H1 (cell line): ENCODE data around the gene MYCBPAP. TPM values are rescaled to one million over a fixed set of nuclear protein-coding genes. Genes with fewer than 3 reads are reported as not detected.

ENCODE experiments used
- CTBP2 ChIP-seq: IDR thresholded peaks from 2 replicates; pipeline ENCODE4 v1.7.0; 2011; ENCODE audit warnings: borderline replicate concordance, mild to moderate bottlenecking, moderate library complexity, mixed read lengths, low read length; ENCODE audit not compliant: insufficient read depth, insufficient read length
- EZH2 ChIP-seq: fragments of 200-600 bp; sonication (generic); IDR thresholded peaks from 2 replicates; pipeline ENCODE4 v1.7.1; 2012; ENCODE audit warnings: low read depth, mild to moderate bottlenecking, moderate library complexity, low read length, inconsistent platforms; ENCODE audit not compliant: severe bottlenecking
- NANOG ChIP-seq: IDR thresholded peaks from 2 replicates; pipeline ENCODE4 v1.6.1; 2011; ENCODE audit warnings: low read length, low read depth, mild to moderate bottlenecking, inconsistent platforms; ENCODE audit not compliant: insufficient read depth, poor library complexity, severe bottlenecking
- SIX5 ChIP-seq: IDR thresholded peaks from 2 replicates; pipeline ENCODE4 v1.6.1; 2011; ENCODE audit warnings: mild to moderate bottlenecking, low read depth, low read length
- TAF1 ChIP-seq: IDR thresholded peaks from 2 replicates; pipeline ENCODE4 v1.6.1; 2011; ENCODE audit warnings: mild to moderate bottlenecking, low read depth, low read length
- polyA plus RNA-seq, 7 experiments: library from polyadenylated mRNA; depleted of rRNA in 3 of 7; stranded (reverse) in 5 of 7; unstranded in 2 of 7; fragments of >200 nt in 5 of 7; fragments of 200-250 nt in 2 of 7; gene quantifications; 1 replicate in 5 of 7; 2 replicates in 1 of 7; 4 replicates in 1 of 7; pipeline versions ENCODE4 v1.2.1 to v1.2.3, GENCODE V29; 2011 to 2013; ENCODE audit warnings: missing spikeins in 2 of 7, mixed read lengths in 2 of 7
- total RNA-seq: library from RNA; stranded (reverse); fragmentation: NEBNext Ultra II Directional; extraction: Animal tissue kit (Norgen Biotek cat#: 25700); gene quantifications from 2 replicates; pipeline ENCODE4 v1.2.1, GENCODE V29; 2021
- TF ChIP-seq, protein P1 (sequence below): fragments of 300-600 bp; sonication (generic); IDR thresholded peaks from 2 replicates; pipeline ENCODE4 v1.7.1; 2012; ENCODE audit warnings: low read length, moderate library complexity, mild to moderate bottlenecking, inconsistent platforms; ENCODE audit not compliant: insufficient replicate concordance

MYCBPAP gene
- total and polyA plus RNA-seq, 2 of the 8 experiments (the other 6 are each of a cell fraction or from before 2014, with no cell fraction given): 0.89 to 3.3 TPM

DNA sequence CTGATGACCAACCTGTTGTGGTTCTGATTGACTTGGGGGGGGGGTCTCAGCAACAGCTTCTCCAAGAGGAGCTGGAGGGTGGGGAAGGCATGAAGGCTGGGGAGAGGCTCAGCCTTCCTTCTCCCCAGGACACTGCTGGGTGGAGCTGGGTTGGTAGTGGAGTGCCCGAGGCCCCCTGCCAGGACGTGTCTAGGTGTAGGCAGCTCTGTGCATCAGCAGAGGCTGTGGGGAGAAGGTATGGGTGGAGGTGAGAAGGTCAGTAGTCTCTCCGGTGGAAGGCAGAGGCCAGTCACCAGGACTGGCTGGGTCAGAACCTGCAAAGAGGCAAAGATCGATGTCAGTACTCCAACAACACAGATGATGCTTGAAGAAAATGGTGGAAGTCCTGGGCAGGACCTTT is 43.5 kb upstream of the MYCBPAP start (continued):
- TF ChIP-seq, protein P1, sequence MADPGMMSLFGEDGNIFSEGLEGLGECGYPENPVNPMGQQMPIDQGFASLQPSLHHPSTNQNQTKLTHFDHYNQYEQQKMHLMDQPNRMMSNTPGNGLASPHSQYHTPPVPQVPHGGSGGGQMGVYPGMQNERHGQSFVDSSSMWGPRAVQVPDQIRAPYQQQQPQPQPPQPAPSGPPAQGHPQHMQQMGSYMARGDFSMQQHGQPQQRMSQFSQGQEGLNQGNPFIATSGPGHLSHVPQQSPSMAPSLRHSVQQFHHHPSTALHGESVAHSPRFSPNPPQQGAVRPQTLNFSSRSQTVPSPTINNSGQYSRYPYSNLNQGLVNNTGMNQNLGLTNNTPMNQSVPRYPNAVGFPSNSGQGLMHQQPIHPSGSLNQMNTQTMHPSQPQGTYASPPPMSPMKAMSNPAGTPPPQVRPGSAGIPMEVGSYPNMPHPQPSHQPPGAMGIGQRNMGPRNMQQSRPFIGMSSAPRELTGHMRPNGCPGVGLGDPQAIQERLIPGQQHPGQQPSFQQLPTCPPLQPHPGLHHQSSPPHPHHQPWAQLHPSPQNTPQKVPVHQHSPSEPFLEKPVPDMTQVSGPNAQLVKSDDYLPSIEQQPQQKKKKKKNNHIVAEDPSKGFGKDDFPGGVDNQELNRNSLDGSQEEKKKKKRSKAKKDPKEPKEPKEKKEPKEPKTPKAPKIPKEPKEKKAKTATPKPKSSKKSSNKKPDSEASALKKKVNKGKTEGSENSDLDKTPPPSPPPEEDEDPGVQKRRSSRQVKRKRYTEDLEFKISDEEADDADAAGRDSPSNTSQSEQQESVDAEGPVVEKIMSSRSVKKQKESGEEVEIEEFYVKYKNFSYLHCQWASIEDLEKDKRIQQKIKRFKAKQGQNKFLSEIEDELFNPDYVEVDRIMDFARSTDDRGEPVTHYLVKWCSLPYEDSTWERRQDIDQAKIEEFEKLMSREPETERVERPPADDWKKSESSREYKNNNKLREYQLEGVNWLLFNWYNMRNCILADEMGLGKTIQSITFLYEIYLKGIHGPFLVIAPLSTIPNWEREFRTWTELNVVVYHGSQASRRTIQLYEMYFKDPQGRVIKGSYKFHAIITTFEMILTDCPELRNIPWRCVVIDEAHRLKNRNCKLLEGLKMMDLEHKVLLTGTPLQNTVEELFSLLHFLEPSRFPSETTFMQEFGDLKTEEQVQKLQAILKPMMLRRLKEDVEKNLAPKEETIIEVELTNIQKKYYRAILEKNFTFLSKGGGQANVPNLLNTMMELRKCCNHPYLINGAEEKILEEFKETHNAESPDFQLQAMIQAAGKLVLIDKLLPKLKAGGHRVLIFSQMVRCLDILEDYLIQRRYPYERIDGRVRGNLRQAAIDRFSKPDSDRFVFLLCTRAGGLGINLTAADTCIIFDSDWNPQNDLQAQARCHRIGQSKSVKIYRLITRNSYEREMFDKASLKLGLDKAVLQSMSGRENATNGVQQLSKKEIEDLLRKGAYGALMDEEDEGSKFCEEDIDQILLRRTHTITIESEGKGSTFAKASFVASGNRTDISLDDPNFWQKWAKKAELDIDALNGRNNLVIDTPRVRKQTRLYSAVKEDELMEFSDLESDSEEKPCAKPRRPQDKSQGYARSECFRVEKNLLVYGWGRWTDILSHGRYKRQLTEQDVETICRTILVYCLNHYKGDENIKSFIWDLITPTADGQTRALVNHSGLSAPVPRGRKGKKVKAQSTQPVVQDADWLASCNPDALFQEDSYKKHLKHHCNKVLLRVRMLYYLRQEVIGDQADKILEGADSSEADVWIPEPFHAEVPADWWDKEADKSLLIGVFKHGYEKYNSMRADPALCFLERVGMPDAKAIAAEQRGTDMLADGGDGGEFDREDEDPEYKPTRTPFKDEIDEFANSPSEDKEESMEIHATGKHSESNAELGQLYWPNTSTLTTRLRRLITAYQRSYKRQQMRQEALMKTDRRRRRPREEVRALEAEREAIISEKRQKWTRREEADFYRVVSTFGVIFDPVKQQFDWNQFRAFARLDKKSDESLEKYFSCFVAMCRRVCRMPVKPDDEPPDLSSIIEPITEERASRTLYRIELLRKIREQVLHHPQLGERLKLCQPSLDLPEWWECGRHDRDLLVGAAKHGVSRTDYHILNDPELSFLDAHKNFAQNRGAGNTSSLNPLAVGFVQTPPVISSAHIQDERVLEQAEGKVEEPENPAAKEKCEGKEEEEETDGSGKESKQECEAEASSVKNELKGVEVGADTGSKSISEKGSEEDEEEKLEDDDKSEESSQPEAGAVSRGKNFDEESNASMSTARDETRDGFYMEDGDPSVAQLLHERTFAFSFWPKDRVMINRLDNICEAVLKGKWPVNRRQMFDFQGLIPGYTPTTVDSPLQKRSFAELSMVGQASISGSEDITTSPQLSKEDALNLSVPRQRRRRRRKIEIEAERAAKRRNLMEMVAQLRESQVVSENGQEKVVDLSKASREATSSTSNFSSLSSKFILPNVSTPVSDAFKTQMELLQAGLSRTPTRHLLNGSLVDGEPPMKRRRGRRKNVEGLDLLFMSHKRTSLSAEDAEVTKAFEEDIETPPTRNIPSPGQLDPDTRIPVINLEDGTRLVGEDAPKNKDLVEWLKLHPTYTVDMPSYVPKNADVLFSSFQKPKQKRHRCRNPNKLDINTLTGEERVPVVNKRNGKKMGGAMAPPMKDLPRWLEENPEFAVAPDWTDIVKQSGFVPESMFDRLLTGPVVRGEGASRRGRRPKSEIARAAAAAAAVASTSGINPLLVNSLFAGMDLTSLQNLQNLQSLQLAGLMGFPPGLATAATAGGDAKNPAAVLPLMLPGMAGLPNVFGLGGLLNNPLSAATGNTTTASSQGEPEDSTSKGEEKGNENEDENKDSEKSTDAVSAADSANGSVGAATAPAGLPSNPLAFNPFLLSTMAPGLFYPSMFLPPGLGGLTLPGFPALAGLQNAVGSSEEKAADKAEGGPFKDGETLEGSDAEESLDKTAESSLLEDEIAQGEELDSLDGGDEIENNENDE: no peak
- no peak for TF ChIP-seq TAF1
- no peak for TF ChIP-seq EZH2
- no peak for TF ChIP-seq NANOG
- TF ChIP-seq CTBP2: no peak
- no peak for TF ChIP-seq SIX5
